ENCODE measurements around the gene PRSS57.

DNA sequence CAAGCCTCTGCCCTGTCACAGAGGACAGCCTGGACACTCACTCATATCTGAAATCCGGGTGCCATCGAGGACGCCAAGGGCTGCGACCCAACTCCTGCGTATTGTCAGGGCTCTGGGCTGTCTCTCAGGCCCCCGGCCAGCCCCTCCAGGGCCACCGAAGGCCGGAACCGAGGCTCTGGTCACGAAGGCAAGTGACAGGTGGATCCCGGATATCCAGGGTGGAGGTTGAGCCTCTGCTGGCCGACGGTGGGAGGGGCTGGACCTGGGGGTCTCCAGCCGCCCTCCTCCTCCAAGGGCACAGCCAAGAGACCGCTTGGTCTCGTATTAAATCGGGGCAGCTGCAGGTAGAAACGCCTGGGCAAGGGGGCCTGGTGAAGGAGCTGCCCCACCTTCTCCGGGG, 37.6 kb downstream of the PRSS57 start:
- TF ChIP-seq, protein P1, sequence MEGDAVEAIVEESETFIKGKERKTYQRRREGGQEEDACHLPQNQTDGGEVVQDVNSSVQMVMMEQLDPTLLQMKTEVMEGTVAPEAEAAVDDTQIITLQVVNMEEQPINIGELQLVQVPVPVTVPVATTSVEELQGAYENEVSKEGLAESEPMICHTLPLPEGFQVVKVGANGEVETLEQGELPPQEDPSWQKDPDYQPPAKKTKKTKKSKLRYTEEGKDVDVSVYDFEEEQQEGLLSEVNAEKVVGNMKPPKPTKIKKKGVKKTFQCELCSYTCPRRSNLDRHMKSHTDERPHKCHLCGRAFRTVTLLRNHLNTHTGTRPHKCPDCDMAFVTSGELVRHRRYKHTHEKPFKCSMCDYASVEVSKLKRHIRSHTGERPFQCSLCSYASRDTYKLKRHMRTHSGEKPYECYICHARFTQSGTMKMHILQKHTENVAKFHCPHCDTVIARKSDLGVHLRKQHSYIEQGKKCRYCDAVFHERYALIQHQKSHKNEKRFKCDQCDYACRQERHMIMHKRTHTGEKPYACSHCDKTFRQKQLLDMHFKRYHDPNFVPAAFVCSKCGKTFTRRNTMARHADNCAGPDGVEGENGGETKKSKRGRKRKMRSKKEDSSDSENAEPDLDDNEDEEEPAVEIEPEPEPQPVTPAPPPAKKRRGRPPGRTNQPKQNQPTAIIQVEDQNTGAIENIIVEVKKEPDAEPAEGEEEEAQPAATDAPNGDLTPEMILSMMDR (IDR thresholded peaks at IDR 0.05) = no peak
- no peak for TF ChIP-seq POLR2A (IDR thresholded peaks at IDR 0.05)
